ENCODE data around the gene FGB. TPM values are rescaled to one million over a fixed set of nuclear protein-coding genes. Genes with fewer than 3 reads are reported as not detected.

FGB gene
- total RNA-seq, 6 experiments from 2014 or later = not detected

- Mint-ChIP-seq H3K36me3 (ENCODE audit: low read depth) (no peaks in the 10 kb centered on the region), H3K27ac (no peak overlapping the region)
These were observed 3.1 kb upstream of the FGB start for GRCh38 chr4:154559494-154560418.

GRCh38 chr4:154560419-154560801 lies 2.4 kb upstream of the FGB start:
- Mint-ChIP-seq H3K27me3 (ENCODE audit: insufficient read depth) (no peaks in the 10 kb centered on the region; the same call in 1 of the 2 replicates), H3K27ac (no peak overlapping the region), H3K4me1 (ENCODE audit: low read depth) (peaks cover 13% of the 10 kb centered on the region), H3K9me3 (no peaks in the 10 kb centered on the region), H3K36me3 (ENCODE audit: low read depth) (no peaks in the 10 kb centered on the region), H3K4me3 (no peak overlapping the region)
- no peak for DNase-seq
- TF ChIP-seq CTCF (IDR thresholded peaks at IDR 0.05) = no peak

More at GRCh38 chr4:154559494-154560418, 3.1 kb upstream of the FGB start:
- no peak overlapping the region for H3K4me3 Mint-ChIP-seq
- DNase-seq = peak; percentile 53
- H3K27me3 Mint-ChIP-seq (ENCODE audit: insufficient read depth) = no peaks in the 10 kb centered on the region; the same call in 1 of the 2 replicates
- no peaks in the 10 kb centered on the region for H3K9me3 Mint-ChIP-seq
- H3K4me1 Mint-ChIP-seq (ENCODE audit: low read depth) = peaks cover 13% of the 10 kb centered on the region
- TF ChIP-seq CTCF (IDR thresholded peaks at IDR 0.05) = peak; percentile 80

- Mint-ChIP-seq H3K9me3 (no peaks in the 10 kb centered on the region), H3K27me3 (ENCODE audit: insufficient read depth) (no peaks in the 10 kb centered on the region; the same call in 1 of the 2 replicates), H3K27ac (no peak overlapping the region), H3K36me3 (ENCODE audit: low read depth) (no peaks in the 10 kb centered on the region), H3K4me1 (ENCODE audit: low read depth) (peaks cover 13% of the 10 kb centered on the region), H3K4me3 (no peak overlapping the region)
- TF ChIP-seq CTCF (IDR thresholded peaks at IDR 0.05) = no peak
- peak; percentile 28 for DNase-seq
These were observed 2.0 kb upstream of the FGB start for GRCh38 chr4:154560824-154561231.

- no peak for TF ChIP-seq CTCF (IDR thresholded peaks at IDR 0.05)
- Mint-ChIP-seq H3K27me3 (ENCODE audit: insufficient read depth) (no peaks in the 10 kb centered on the region; the same call in 1 of the 2 replicates), H3K27ac (no peak overlapping the region), H3K36me3 (ENCODE audit: low read depth) (no peaks in the 10 kb centered on the region), H3K4me3 (no peak overlapping the region), H3K9me3 (no peaks in the 10 kb centered on the region), H3K4me1 (ENCODE audit: low read depth) (peaks cover 13% of the 10 kb centered on the region)
- no peak for DNase-seq
These were observed 1.5 kb downstream of the FGB start for GRCh38 chr4:154564311-154564710.

GRCh38 chr4:154565704-154566103 lies 2.9 kb downstream of the FGB start:
- no peaks in the 10 kb centered on the region for H3K9me3 Mint-ChIP-seq
- no peak overlapping the region for H3K4me3 Mint-ChIP-seq
- DNase-seq = no peak
- no peaks in the 10 kb centered on the region for H3K36me3 Mint-ChIP-seq (ENCODE audit: low read depth)
- H3K4me1 Mint-ChIP-seq (ENCODE audit: low read depth) = peaks cover 6% of the 10 kb centered on the region
- no peaks in the 10 kb centered on the region; the same call in 1 of the 2 replicates for H3K27me3 Mint-ChIP-seq (ENCODE audit: insufficient read depth)
- no peak overlapping the region for H3K27ac Mint-ChIP-seq
- no peak for TF ChIP-seq CTCF (IDR thresholded peaks at IDR 0.05)
